Neural crest cell (in vitro differentiated cells): ENCODE measurements around the gene TAF5L. TPM values are rescaled to one million over a fixed set of nuclear protein-coding genes. Genes with fewer than 3 reads are reported as not detected.

ENCODE experiments used
- DNase-seq: peaks from one replicate; pipeline ENCODE4 v3.0.0; 2021; ENCODE audit warnings: low read depth, mixed read lengths, low spot score
- H3K27ac Mint-ChIP-seq: one replicate; pipeline ENCODE4 v1.8.0; 2021; ENCODE audit warnings: mild to moderate bottlenecking, mixed read lengths; ENCODE audit not compliant: unreplicated experiment
- H3K27me3 Mint-ChIP-seq: 2 replicates; pipeline ENCODE4 v1.8.0; 2021; ENCODE audit warnings: low read depth, mild to moderate bottlenecking, mixed read lengths
- H3K36me3 Mint-ChIP-seq: 2 replicates; pipeline ENCODE4 v1.8.0; 2021; ENCODE audit warnings: low read depth, mild to moderate bottlenecking, mixed read lengths
- H3K4me1 Mint-ChIP-seq: 2 replicates; pipeline ENCODE4 v1.8.0; 2021; ENCODE audit warnings: mixed read lengths
- H3K4me3 Mint-ChIP-seq: one replicate; pipeline ENCODE4 v1.8.0; 2021; ENCODE audit warnings: mild to moderate bottlenecking, mixed read lengths
- H3K9me3 Mint-ChIP-seq: 2 replicates; pipeline ENCODE4 v1.8.0; 2021; ENCODE audit warnings: mixed read lengths
- CTCF ChIP-seq: fragments of 200-600 bp; sonication (generic); conservative IDR thresholded peaks from 2 replicates; pipeline ENCODE4 v1.5.0; 2021; ENCODE audit warnings: antibody characterized with exemption, mild to moderate bottlenecking
- total RNA-seq: library from RNA; stranded (reverse); gene quantifications from 2 replicates; pipeline ENCODE4 v1.2.1, GENCODE V29; 2021

Gene TAF5L
- total RNA-seq, 1 donor from 2014 or later, result 29.7 TPM

- no peaks in the 10 kb centered on the region for H3K4me1 Mint-ChIP-seq
- no peak for DNase-seq
- no peak overlapping the region for H3K27ac Mint-ChIP-seq
- H3K9me3 Mint-ChIP-seq, result no peaks in the 10 kb centered on the region
- H3K4me3 Mint-ChIP-seq, result no peak overlapping the region
- no peak for TF ChIP-seq CTCF
- H3K36me3 Mint-ChIP-seq, result peaks cover 4% of the 10 kb centered on the region
- H3K27me3 Mint-ChIP-seq, result no peaks in the 10 kb centered on the region
Measured at GRCh38 chr1:229669333-229669732, 43.4 kb upstream of the TAF5L start.

- Mint-ChIP-seq H3K4me3 (no peak overlapping the region), H3K27me3 (no peaks in the 10 kb centered on the region), H3K36me3 (peaks cover 4% of the 10 kb centered on the region)
Measured at GRCh38 chr1:229666585-229666984, 40.7 kb upstream of the TAF5L start.

GRCh38 chr1:229665912-229666558, 40.1 kb upstream of the TAF5L start:
- Mint-ChIP-seq H3K36me3 (peaks cover 9% of the 10 kb centered on the region), H3K9me3 (no peaks in the 10 kb centered on the region), H3K4me1 (peaks cover 5% of the 10 kb centered on the region), H3K27ac (no peak overlapping the region), H3K4me3 (no peak overlapping the region), H3K27me3 (no peaks in the 10 kb centered on the region)
- no peak for TF ChIP-seq CTCF
- no peak for DNase-seq

More at GRCh38 chr1:229666585-229666984, 40.7 kb upstream of the TAF5L start:
- H3K9me3 Mint-ChIP-seq, result no peaks in the 10 kb centered on the region
- DNase-seq, result no peak
- TF ChIP-seq CTCF, result no peak
- no peak overlapping the region for H3K27ac Mint-ChIP-seq
- H3K4me1 Mint-ChIP-seq, result no peaks in the 10 kb centered on the region

- H3K27me3 Mint-ChIP-seq, result no peaks in the 10 kb centered on the region
- no peak for TF ChIP-seq CTCF
- peaks cover 13% of the 10 kb centered on the region for H3K36me3 Mint-ChIP-seq
- H3K4me1 Mint-ChIP-seq, result peaks cover 6% of the 10 kb centered on the region
- H3K9me3 Mint-ChIP-seq, result no peaks in the 10 kb centered on the region
- no peak overlapping the region for H3K27ac Mint-ChIP-seq
- no peak for DNase-seq
- no peak overlapping the region for H3K4me3 Mint-ChIP-seq
Measured at GRCh38 chr1:229664133-229664689, 38.3 kb upstream of the TAF5L start.

- H3K4me1 Mint-ChIP-seq, result peaks cover 6% of the 10 kb centered on the region
- H3K27me3 Mint-ChIP-seq, result no peaks in the 10 kb centered on the region
- H3K36me3 Mint-ChIP-seq, result peaks cover 14% of the 10 kb centered on the region
- no peak overlapping the region for H3K27ac Mint-ChIP-seq
- H3K9me3 Mint-ChIP-seq, result no peaks in the 10 kb centered on the region
- DNase-seq, result no peak
- no peak overlapping the region for H3K4me3 Mint-ChIP-seq
- no peak for TF ChIP-seq CTCF
Measured at GRCh38 chr1:229661897-229662296, 36.0 kb upstream of the TAF5L start.
